ENCODE results near the gene ITIH4. TPM values are rescaled to one million over a fixed set of nuclear protein-coding genes. Genes with fewer than 3 reads are reported as not detected.

The ITIH4 gene
- total RNA-seq, result 10 to 100 TPM; 21.8 to 24.5 TPM

DNA sequence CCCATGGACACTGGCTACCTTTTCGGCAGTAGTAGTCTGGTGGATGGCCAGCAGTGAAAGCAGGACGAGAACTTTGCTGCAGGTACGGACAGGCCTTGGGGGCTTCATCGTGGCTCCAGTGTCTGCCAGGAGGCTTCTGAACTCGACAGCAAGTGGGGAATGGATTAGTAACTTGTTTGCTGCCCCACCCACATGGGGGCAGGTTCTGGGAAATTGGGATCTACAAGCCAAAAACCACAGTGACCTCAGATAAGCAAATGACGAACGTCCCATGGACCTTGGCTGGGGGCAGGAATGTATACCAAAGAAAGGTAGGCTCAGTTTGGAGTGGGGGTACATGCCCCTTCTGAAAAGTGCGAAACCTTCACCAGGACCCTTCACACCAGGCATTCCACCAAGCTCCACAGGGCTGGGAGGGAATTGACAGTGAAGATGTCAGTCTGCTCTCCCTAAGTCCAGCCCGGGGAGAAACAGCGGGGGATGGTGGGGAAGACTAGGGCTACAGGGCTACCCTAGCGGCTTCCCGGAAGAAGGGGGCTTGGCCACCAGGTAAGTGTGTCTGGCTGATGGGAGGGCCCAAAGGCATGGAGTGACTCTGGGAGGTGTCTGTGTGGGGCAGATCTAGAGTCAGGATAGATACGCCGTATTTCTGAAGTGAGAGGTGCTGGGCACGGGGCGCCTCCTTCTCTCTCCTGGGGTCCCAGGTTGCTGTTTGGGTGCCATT lies at the start of gene ITIH4:
TSS of gene ITIH4 (minus strand) at position 138 of the 724 bp plus-strand sequence. CDS start at position 108, 30 bp downstream.
- H3K9me3 Mint-ChIP-seq, result no peaks in the 10 kb centered on the region
- H3K27me3 Mint-ChIP-seq (ENCODE audit: low read depth), result no peaks in the 10 kb centered on the region
- H3K27ac Mint-ChIP-seq, result no peak within 1 kb of the TSS
- no peaks in the 10 kb centered on the region for H3K36me3 Mint-ChIP-seq (ENCODE audit: insufficient read depth in 2 of 2)
- ATAC-seq (replicated peaks in 1 of 2) (no peak), DNase-seq (no peak)
- H3K4me3 Mint-ChIP-seq, result no peak within 1 kb of the TSS
- peaks cover 8% of the 10 kb centered on the region for H3K4me1 Mint-ChIP-seq (ENCODE audit: low read depth)

- ATAC-seq (replicated peaks in 1 of 2) (peak; percentile 16 to 18), DNase-seq (no peak)
- Mint-ChIP-seq H3K4me1 (ENCODE audit: low read depth) (peaks cover 57% of the 10 kb centered on the region), H3K36me3 (ENCODE audit: insufficient read depth in 2 of 2) (peaks cover 1 to 10% of the 10 kb centered on the region in 2 donors), H3K9me3 (no peaks in the 10 kb centered on the region), H3K27ac (no peak overlapping the region), H3K27me3 (ENCODE audit: low read depth) (no peaks in the 10 kb centered on the region), H3K4me3 (peak overlapping the region in 1 of 2 donors; percentile 25)
These were observed 49.6 kb upstream of the ITIH4 start for GRCh38 chr3:52880047-52880446.

DNA sequence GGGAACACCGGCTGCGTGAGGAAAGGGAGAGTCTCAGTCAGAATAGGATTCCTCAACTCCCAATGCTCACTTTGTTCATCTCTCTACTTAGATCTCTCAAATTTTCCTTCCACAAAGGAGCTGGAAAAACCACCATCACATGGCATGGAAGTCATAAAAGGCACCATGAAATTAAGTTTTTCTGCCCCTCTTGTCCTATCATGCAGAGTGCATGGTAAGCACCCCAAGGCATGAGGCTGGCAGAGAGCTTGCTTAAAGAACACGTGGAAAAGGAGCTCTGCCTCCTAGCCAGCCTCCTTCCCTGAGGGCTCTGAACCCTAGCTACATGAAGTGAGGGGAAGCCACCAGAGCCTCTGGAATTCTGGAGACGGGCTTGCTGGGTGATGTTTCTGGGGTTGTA lies 49.1 kb upstream of the ITIH4 start:
- no peak for ATAC-seq (replicated peaks in 1 of 2)
- Mint-ChIP-seq H3K9me3 (no peaks in the 10 kb centered on the region), H3K4me1 (ENCODE audit: low read depth) (peaks cover 61% of the 10 kb centered on the region), H3K4me3 (no peak overlapping the region), H3K36me3 (ENCODE audit: insufficient read depth in 2 of 2) (peaks cover 0 to 8% of the 10 kb centered on the region in 2 donors), H3K27ac (no peak overlapping the region), H3K27me3 (ENCODE audit: low read depth) (no peaks in the 10 kb centered on the region)
- DNase-seq, result no peak

DNA sequence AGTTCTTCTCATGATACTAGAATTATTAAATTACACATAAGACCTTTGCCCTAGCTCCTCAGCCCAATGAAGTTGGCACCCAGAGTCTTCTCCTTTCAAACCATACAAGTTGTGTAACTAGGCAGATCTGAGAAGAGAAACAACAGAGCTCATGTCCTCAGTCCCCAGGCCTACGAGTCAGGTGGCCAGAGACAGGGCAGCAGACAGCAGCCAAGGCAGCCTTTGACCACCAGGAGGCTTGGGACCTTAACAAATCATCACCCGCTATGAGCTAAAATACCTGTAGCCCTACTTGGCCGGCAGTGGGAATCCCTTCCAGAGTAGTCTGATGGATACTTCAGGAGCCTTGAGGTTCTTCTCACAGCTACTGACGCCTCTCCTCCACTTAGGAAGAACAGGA lies 48.6 kb upstream of the ITIH4 start:
- ATAC-seq (replicated peaks in 1 of 2) (no peak), DNase-seq (no peak)
- Mint-ChIP-seq H3K36me3 (ENCODE audit: insufficient read depth in 2 of 2) (peaks cover 0 to 8% of the 10 kb centered on the region in 2 donors), H3K27ac (no peak overlapping the region), H3K4me3 (no peak overlapping the region), H3K27me3 (ENCODE audit: low read depth) (no peaks in the 10 kb centered on the region), H3K4me1 (ENCODE audit: low read depth) (peaks cover 62% of the 10 kb centered on the region), H3K9me3 (no peaks in the 10 kb centered on the region)

- no peak for ATAC-seq (replicated peaks in 1 of 2)
- Mint-ChIP-seq H3K27me3 (ENCODE audit: low read depth) (no peaks in the 10 kb centered on the region), H3K27ac (no peak overlapping the region), H3K4me3 (no peak overlapping the region), H3K9me3 (no peaks in the 10 kb centered on the region), H3K36me3 (ENCODE audit: insufficient read depth in 2 of 2) (peaks cover 0 to 8% of the 10 kb centered on the region in 2 donors), H3K4me1 (ENCODE audit: low read depth) (peaks cover 62% of the 10 kb centered on the region)
- no peak for DNase-seq
These were observed 46.6 kb upstream of the ITIH4 start for GRCh38 chr3:52877085-52877484.

DNA sequence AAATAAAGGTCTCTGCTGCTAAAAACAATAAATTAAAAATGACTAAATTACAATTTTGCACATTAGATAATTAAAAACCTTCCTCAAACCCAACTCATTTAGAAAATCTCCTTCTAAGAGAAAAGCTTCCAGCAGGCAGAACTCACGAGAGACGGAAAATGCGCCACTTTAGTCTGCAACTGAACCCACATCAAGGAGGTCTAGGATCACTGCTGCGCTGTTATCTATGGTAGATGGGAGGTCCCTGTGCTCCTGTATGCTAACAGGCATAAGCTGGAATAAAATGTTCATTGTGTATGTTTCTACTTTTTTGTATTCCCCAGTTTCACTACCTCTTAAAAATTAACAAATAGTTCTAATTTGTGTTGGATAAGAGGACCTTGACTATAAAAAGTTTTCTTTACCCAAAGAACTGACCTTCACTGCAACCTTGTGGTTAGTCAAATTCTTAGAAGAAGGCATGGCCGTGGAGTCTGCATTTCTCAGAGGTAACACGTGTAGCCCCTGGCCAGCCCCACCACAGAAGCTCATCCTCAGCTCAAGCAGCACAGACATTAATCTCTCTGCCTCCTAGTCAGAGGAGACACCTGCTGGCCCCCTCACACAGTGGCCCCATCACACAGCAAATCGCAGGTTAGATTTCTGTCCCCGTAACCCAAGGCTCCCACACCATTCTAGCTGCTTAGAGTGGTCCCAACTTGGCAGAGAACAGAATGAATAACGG lies 44.6 kb upstream of the ITIH4 start:
- no peak for ATAC-seq (replicated peaks in 1 of 2)
- H3K27me3 Mint-ChIP-seq (ENCODE audit: low read depth), result no peaks in the 10 kb centered on the region
- peak overlapping the region; percentile 39 to 56 for H3K4me3 Mint-ChIP-seq
- DNase-seq, result no peak
- H3K9me3 Mint-ChIP-seq, result no peaks in the 10 kb centered on the region
- H3K4me1 Mint-ChIP-seq (ENCODE audit: low read depth), result peaks cover 60% of the 10 kb centered on the region
- H3K36me3 Mint-ChIP-seq (ENCODE audit: insufficient read depth in 2 of 2), result peaks cover 0 to 8% of the 10 kb centered on the region in 2 donors
- H3K27ac Mint-ChIP-seq, result peak overlapping the region; percentile 54

GRCh38 chr3:52874160-52874701 lies 43.8 kb upstream of the ITIH4 start:
- Mint-ChIP-seq H3K27me3 (ENCODE audit: low read depth) (no peaks in the 10 kb centered on the region), H3K27ac (no peak overlapping the region), H3K9me3 (no peaks in the 10 kb centered on the region), H3K36me3 (ENCODE audit: insufficient read depth in 2 of 2) (peaks cover 0 to 6% of the 10 kb centered on the region in 2 donors), H3K4me1 (ENCODE audit: low read depth) (peaks cover 52% of the 10 kb centered on the region), H3K4me3 (peak overlapping the region; percentile 40 to 56)
- no peak for DNase-seq
- peak in 1 of 2 donors; percentile 41 for ATAC-seq (replicated peaks in 1 of 2)

DNA sequence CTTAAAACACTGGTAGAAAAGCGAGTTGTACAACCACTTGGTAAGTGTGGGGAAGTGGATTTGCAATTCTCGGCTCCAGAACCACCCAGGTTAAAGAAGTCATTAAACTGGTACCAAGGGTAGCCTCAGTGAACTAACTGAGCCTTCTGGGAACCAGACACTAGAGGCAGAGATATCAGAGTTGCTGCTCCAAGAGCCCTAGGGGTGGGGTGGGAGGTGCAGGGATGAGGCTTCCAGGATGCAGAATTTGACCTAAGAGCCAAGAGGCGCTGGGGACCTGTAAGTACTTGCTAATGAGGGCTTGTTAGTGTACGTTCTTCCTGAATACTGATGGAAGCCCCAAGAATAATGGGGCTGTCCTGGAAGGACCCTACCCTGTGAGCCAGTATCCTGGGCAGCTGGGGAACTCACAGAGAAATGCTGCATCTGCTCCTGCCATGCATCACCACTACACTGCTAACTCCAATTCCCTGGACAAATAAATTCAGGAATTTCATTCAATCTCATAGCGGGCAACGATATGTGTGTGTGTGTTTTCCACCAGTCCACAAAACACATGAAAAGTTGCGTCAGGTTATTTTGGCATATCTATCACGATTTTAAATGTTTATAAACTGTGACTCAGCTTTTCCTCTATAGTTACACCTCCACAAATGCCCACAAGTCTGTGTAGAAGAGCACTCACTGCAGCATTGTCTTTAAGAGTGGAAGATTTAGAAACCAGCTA lies 43.1 kb upstream of the ITIH4 start:
- no peaks in the 10 kb centered on the region for H3K9me3 Mint-ChIP-seq
- DNase-seq, result no peak
- peak overlapping the region in 1 of 2 donors; percentile 1 for H3K4me3 Mint-ChIP-seq
- peak; percentile 51 to 53 for ATAC-seq (replicated peaks in 1 of 2)
- peaks cover 47% of the 10 kb centered on the region for H3K4me1 Mint-ChIP-seq (ENCODE audit: low read depth)
- H3K36me3 Mint-ChIP-seq (ENCODE audit: insufficient read depth in 2 of 2), result no peaks in the 10 kb centered on the region
- H3K27ac Mint-ChIP-seq, result peak overlapping the region; percentile 16
- no peaks in the 10 kb centered on the region for H3K27me3 Mint-ChIP-seq (ENCODE audit: low read depth)

- peaks cover 47% of the 10 kb centered on the region for H3K4me1 Mint-ChIP-seq (ENCODE audit: low read depth)
- DNase-seq (no peak), ATAC-seq (replicated peaks in 1 of 2) (no peak)
- H3K36me3 Mint-ChIP-seq (ENCODE audit: insufficient read depth in 2 of 2), result no peaks in the 10 kb centered on the region
- H3K27me3 Mint-ChIP-seq (ENCODE audit: low read depth), result no peaks in the 10 kb centered on the region
- H3K27ac Mint-ChIP-seq, result peak overlapping the region; percentile 5
- H3K9me3 Mint-ChIP-seq, result no peaks in the 10 kb centered on the region
- no peak overlapping the region for H3K4me3 Mint-ChIP-seq
These were observed 41.8 kb upstream of the ITIH4 start for GRCh38 chr3:52872245-52872644.

DNA sequence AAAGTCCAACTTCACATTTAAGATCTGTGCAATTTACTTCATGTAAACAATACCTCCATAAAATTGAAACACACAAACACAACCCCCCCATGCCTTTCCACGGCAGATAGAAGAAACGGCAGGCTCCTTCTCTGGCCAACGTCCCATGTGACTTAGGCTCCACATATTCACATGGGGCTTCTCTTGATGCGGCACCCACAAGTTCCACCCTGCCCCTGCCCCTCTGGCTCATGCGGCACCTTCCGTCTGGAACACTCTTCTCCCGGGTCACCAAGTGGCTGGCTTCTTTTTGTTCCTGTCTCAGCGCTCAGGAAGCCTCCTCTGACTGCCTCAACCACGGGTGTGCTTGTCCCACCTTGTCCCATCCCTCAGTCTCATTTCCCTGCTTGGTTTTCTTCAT lies 41.3 kb upstream of the ITIH4 start:
- H3K4me1 Mint-ChIP-seq (ENCODE audit: low read depth), result peaks cover 47% of the 10 kb centered on the region
- ATAC-seq (replicated peaks in 1 of 2) (no peak), DNase-seq (no peak)
- H3K27me3 Mint-ChIP-seq (ENCODE audit: low read depth), result no peaks in the 10 kb centered on the region
- H3K36me3 Mint-ChIP-seq (ENCODE audit: insufficient read depth in 2 of 2), result no peaks in the 10 kb centered on the region
- no peaks in the 10 kb centered on the region for H3K9me3 Mint-ChIP-seq
- H3K27ac Mint-ChIP-seq, result peak overlapping the region; percentile 5
- no peak overlapping the region for H3K4me3 Mint-ChIP-seq

GRCh38 chr3:52870471-52870870 lies 40.0 kb upstream of the ITIH4 start:
- Mint-ChIP-seq H3K4me1 (ENCODE audit: low read depth) (peaks cover 36% of the 10 kb centered on the region), H3K36me3 (ENCODE audit: insufficient read depth in 2 of 2) (peaks cover 3 to 9% of the 10 kb centered on the region in 2 donors), H3K27ac (no peak overlapping the region), H3K9me3 (peaks cover 3 to 4% of the 10 kb centered on the region in 2 donors), H3K4me3 (no peak overlapping the region), H3K27me3 (ENCODE audit: low read depth) (no peaks in the 10 kb centered on the region)
- DNase-seq, result no peak
- no peak for ATAC-seq (replicated peaks in 1 of 2)

DNA sequence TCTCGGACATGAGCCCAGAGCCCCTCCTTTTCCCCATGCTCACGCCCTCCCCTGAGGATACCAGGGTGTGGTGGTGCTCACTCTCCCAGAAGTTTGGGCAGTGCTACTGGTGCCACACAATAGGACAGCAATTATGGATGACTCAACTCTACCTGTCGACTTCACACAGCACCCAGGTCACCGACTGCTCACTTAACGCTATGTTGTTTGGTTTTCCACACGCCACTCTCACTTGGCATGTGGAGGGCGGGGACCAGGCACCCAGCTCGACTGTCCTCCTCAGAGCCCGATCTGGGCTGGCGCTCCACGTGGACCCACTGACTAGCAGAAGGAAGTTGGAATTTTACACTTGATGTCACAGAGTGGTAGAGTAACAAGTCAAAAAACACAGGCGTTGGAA lies 36.0 kb upstream of the ITIH4 start:
- Mint-ChIP-seq H3K27me3 (ENCODE audit: low read depth) (no peaks in the 10 kb centered on the region), H3K4me3 (no peak overlapping the region), H3K27ac (no peak overlapping the region), H3K4me1 (ENCODE audit: low read depth) (peaks cover 7% of the 10 kb centered on the region), H3K9me3 (peaks cover 3 to 9% of the 10 kb centered on the region in 2 donors), H3K36me3 (ENCODE audit: insufficient read depth in 2 of 2) (peaks cover 7 to 17% of the 10 kb centered on the region in 2 donors)
- ATAC-seq (replicated peaks in 1 of 2) (no peak), DNase-seq (no peak)

DNA sequence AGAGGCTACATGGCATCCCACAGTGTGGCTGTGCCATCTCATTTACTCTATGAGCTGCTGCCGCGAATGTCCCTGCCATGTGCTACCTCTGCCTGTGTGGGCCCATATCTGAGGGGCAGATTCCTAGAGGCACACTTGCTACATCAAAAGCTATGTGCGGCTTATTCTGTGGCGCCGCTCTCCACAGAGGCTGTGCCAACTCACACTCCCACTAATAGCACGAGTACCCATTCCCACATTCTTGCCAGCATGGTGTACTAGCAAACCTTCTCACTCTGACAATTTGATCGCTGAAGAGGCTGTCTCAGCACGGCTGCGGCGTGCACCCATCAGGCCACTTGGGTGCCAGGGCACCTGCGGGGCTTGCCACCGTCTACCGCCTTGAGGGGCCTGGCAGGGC lies 35.5 kb upstream of the ITIH4 start:
- DNase-seq, result no peak
- peaks cover 7 to 17% of the 10 kb centered on the region in 2 donors for H3K36me3 Mint-ChIP-seq (ENCODE audit: insufficient read depth in 2 of 2)
- no peak overlapping the region for H3K4me3 Mint-ChIP-seq
- H3K27ac Mint-ChIP-seq, result no peak overlapping the region
- H3K4me1 Mint-ChIP-seq (ENCODE audit: low read depth), result peaks cover 3% of the 10 kb centered on the region
- no peak for ATAC-seq (replicated peaks in 1 of 2)
- peaks cover 3 to 9% of the 10 kb centered on the region in 2 donors for H3K9me3 Mint-ChIP-seq
- H3K27me3 Mint-ChIP-seq (ENCODE audit: low read depth), result no peaks in the 10 kb centered on the region
